ENCODE data around the gene TSPAN1. TPM values are rescaled to one million over a fixed set of nuclear protein-coding genes. Genes with fewer than 3 reads are reported as not detected.

TSPAN1 gene
- total RNA-seq, 4 donors from 2014 or later: 3.0 to 8.6 (median 5.6) TPM

DNA sequence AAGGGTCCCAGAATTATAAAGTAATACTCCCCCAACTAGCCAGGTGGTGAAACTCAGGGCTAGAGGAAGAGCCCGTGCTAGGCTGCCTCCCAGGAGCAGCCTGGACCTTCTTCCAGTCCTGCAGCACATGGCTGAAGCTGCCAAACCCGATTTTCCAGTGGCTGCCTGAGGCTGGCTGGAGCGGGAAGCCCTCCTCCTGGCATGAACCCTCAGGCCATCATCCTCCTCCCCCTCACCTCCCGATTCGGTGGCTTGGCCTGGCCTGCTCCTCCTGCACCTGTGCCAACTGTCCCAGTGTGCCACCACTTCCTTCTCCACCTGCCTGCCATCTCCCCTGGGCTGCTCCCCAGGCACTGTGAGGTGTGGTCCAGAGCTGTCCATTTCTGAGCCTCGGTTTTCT lies 3.0 kb upstream of the TSPAN1 start:
- H3K36me3 ChIP-seq: no peaks in the 10 kb centered on the region
- 59 to 66% methylated on average over 5 to 6 of the region's 6 CpGs for WGBS, 2 donors
- no peak for DNase-seq (ENCODE audit: low spot score in 2 of 2)
- peaks cover 0 to 8% of the 10 kb centered on the region in 2 donors for H3K27me3 ChIP-seq
- no peaks in the 10 kb centered on the region for H3K9me3 ChIP-seq
- H3K4me1 ChIP-seq: peaks cover 0 to 34% (median 15%) of the 10 kb centered on the region in 4 donors
- no peak overlapping the region for H3K4me3 ChIP-seq
- peak overlapping the region in 1 of 4 donors; percentile 34 for H3K27ac ChIP-seq
- no peak for TF ChIP-seq POLR2A (IDR thresholded peaks at IDR 0.05)
- no peak for TF ChIP-seq EP300 (IDR thresholded peaks at IDR 0.05)
- no peak for TF ChIP-seq CTCF (IDR thresholded peaks at IDR 0.05)

DNA sequence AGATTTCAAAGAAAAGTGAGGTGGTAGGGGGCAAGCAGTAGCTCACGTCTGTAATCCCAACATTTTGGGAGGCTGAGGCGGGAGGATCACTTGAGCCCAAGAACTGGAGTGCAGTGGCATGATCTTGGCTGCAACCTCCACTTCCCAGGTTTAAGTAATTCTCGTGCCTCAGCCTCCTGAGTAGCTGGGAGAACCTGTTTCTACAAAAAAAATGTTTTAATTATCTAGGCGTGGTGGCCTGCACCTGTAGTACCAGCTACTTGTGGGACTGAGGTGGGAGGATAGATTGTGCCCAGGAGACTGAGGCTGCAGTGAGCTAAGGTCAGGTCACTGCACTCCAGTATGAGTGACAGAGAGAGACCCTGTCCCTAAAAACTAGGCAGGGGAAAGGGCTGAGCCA lies 2.6 kb upstream of the TSPAN1 start:
- WGBS, 2 donors: 91 to 94% methylated on average over 4 of the region's 4 CpGs
- Histone ChIP-seq H3K9me3 (no peaks in the 10 kb centered on the region), H3K4me3 (no peak overlapping the region), H3K4me1 (peaks cover 0 to 30% (median 15%) of the 10 kb centered on the region in 4 donors), H3K27me3 (peaks cover 0 to 4% of the 10 kb centered on the region in 2 donors), H3K36me3 (no peaks in the 10 kb centered on the region), H3K27ac (no peak overlapping the region)
- TF ChIP-seq CTCF (IDR thresholded peaks at IDR 0.05) (no peak), POLR2A (IDR thresholded peaks at IDR 0.05) (no peak), EP300 (IDR thresholded peaks at IDR 0.05) (no peak)
- DNase-seq (ENCODE audit: low spot score in 2 of 2): no peak

GRCh38 chr1:46173361-46173856 lies 1.5 kb upstream of the TSPAN1 start:
- no peaks in the 10 kb centered on the region for H3K9me3 ChIP-seq
- H3K27me3 ChIP-seq: no peaks in the 10 kb centered on the region
- H3K36me3 ChIP-seq: no peaks in the 10 kb centered on the region
- H3K4me3 ChIP-seq: no peak overlapping the region
- H3K27ac ChIP-seq: no peak overlapping the region
- TF ChIP-seq CTCF (IDR thresholded peaks at IDR 0.05) (no peak), POLR2A (IDR thresholded peaks at IDR 0.05) (no peak), EP300 (IDR thresholded peaks at IDR 0.05) (no peak)
- peaks cover 0 to 27% (median 15%) of the 10 kb centered on the region in 4 donors for H3K4me1 ChIP-seq
- WGBS, 2 donors: 21 to 28% methylated on average over 4 of the region's 4 CpGs
- DNase-seq (ENCODE audit: low spot score in 2 of 2): no peak

DNA sequence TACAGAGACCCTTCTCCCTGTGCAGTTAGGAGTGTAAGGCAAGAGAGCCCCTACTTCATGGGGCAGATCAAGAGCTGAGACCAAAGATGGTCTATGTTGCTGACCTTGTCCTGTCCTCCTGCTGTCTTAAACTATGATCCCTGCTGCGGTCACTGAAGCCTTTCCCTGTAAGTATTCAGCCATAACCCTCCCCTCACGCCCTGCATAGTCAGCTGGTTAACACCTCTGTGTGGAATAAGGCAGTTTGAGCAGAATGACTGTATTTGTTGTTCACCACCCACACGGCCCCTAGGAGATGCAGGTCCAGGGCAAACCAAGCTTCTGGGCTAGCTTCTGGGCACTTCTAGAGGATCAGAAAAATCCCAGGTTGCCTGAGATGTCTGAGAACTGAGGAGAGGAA lies 356 bp downstream of the TSPAN1 start:
- WGBS, 2 donors: 57 to 59% methylated on average over 3 of the region's 3 CpGs
- H3K36me3 ChIP-seq: no peaks in the 10 kb centered on the region

More for the DNA sequence above, 356 bp downstream of the TSPAN1 start:
- Histone ChIP-seq H3K4me1 (peaks cover 0 to 37% (median 15%) of the 10 kb centered on the region in 4 donors), H3K9me3 (no peaks in the 10 kb centered on the region), H3K4me3 (no peak overlapping the region), H3K27me3 (no peaks in the 10 kb centered on the region), H3K27ac (peak overlapping the region in 3 of 4 donors; percentile 28 to 74 (median 68))
- no peak for DNase-seq (ENCODE audit: low spot score in 2 of 2)
- TF ChIP-seq EP300 (IDR thresholded peaks at IDR 0.05): no peak
- TF ChIP-seq POLR2A (IDR thresholded peaks at IDR 0.05): no peak
- no peak for TF ChIP-seq CTCF (IDR thresholded peaks at IDR 0.05)
